ENCODE data around the gene ALDH4A1.
A peak's percentile ranks its signal among the peaks of the same experiment; 100 is the strongest.
"Not testable (repeated sequence)": the region's sequence is repeated elsewhere in the genome, so short reads cannot be mapped to it uniquely, and the experiment has no call there.

Gene ALDH4A1

GRCh38 chr1:18878538-18879214, 23.7 kb downstream of the ALDH4A1 start:
- no peak for DNase-seq (ENCODE audit: low spot score)

- DNase-seq (ENCODE audit: low spot score) = no peak
Measured at GRCh38 chr1:18877282-18877681, 25.1 kb downstream of the ALDH4A1 start.

- DNase-seq (ENCODE audit: low spot score) = no peak
Measured at GRCh38 chr1:18876210-18876609, 26.1 kb downstream of the ALDH4A1 start.

- DNase-seq (ENCODE audit: low spot score) = no peak
Measured at GRCh38 chr1:18875796-18876128, 26.6 kb downstream of the ALDH4A1 start.

GRCh38 chr1:18875107-18875795, 27.1 kb downstream of the ALDH4A1 start:
- peak; percentile 84 for DNase-seq (ENCODE audit: low spot score)

- DNase-seq (ENCODE audit: low spot score) = no peak
Measured at GRCh38 chr1:18874600-18874999, 27.8 kb downstream of the ALDH4A1 start.

GRCh38 chr1:18874036-18874435, 28.3 kb downstream of the ALDH4A1 start:
- no peak for DNase-seq (ENCODE audit: low spot score)

- no peak for DNase-seq (ENCODE audit: low spot score)
Measured at GRCh38 chr1:18872071-18872611, 30.2 kb downstream of the ALDH4A1 start.

GRCh38 chr1:18871401-18872070, 30.8 kb downstream of the ALDH4A1 start:
- DNase-seq (ENCODE audit: low spot score) = no peak

GRCh38 chr1:18870957-18871356, 31.4 kb downstream of the ALDH4A1 start:
- DNase-seq (ENCODE audit: low spot score) = no peak

GRCh38 chr1:18870595-18870865, 31.8 kb downstream of the ALDH4A1 start:
- DNase-seq (ENCODE audit: low spot score) = not testable (repeated sequence)

GRCh38 chr1:18869847-18870594, 32.3 kb downstream of the ALDH4A1 start:
- no peak for DNase-seq (ENCODE audit: low spot score)

GRCh38 chr1:18868801-18869424, 33.4 kb downstream of the ALDH4A1 start:
- DNase-seq (ENCODE audit: low spot score) = peak; percentile 71

GRCh38 chr1:18868354-18868753, 34.0 kb downstream of the ALDH4A1 start:
- no peak for DNase-seq (ENCODE audit: low spot score)

GRCh38 chr1:18866846-18867245, 35.5 kb downstream of the ALDH4A1 start:
- DNase-seq (ENCODE audit: low spot score) = no peak

- DNase-seq (ENCODE audit: low spot score) = no peak
Measured at GRCh38 chr1:18866314-18866713, 36.0 kb downstream of the ALDH4A1 start.

GRCh38 chr1:18865176-18865575, 37.2 kb downstream of the ALDH4A1 start:
- DNase-seq (ENCODE audit: low spot score) = no peak

GRCh38 chr1:18861590-18861989, 40.8 kb downstream of the ALDH4A1 start:
- DNase-seq (ENCODE audit: low spot score) = no peak

GRCh38 chr1:18861082-18861481, 41.3 kb downstream of the ALDH4A1 start:
- no peak for DNase-seq (ENCODE audit: low spot score)

- DNase-seq (ENCODE audit: low spot score) = no peak
Measured at GRCh38 chr1:18859560-18859959, 42.8 kb downstream of the ALDH4A1 start, which contains the start of gene TAS1R2. TAS1R2 (minus strand) TSS chr1:18859660; CDS start chr1:18859660, 0 bp downstream.

GRCh38 chr1:18858070-18858688, 44.2 kb downstream of the ALDH4A1 start:
- DNase-seq (ENCODE audit: low spot score) = no peak
